HG02763 (cell line): ENCODE data around the gene FSHR.

Experiments
- ATAC-seq: cut with Tn5 transposase; IDR thresholded peaks from one replicate; pipeline ENCODE4 v1.9.1; 2021; ENCODE audit warnings: mild to moderate bottlenecking, moderate library complexity; ENCODE audit not compliant: unreplicated experiment

FSHR gene

DNA sequence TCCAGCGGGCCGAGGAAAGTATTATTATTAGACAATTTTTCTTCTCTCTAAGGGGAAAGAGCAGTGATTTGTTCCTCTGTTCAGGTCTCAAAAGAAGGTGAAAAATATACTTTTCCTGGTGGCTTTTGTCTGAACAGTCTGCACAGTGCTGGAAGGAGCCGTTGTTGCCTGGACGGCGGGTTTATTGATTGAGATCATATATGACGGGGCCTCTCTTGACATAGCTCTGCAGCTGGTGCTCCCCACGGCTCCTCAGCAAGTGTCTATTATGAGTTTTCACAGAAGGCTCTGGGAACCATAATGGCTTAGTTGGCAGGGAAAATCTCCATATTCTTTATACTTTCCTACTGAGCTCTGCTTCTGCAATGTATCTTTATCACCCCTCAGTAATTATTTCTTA is 42.9 kb downstream of the FSHR start:
- no peak for ATAC-seq

GRCh38 chr2:49111006-49111405 is 43.3 kb downstream of the FSHR start:
- no peak for ATAC-seq

GRCh38 chr2:49110571-49110970 is 43.7 kb downstream of the FSHR start:
- ATAC-seq = no peak

DNA sequence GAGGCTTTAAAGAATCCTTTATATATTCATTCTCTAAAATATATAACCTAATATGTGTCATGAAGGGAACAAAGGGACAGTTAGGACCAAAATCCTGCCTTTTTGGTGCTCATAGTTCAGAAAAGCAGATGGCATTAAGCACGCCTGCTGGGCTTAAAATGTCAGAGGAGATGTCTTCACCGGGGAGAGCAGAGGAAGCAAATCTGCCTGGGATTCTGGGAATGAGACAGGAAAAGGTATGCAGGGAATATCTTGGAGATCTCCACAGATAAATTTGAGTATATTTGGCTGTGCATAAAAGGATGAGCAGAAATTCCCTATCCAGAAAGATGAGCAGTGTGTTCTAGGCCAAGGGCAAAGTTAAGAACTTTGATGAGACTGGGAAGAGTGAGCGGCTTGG is 45.5 kb downstream of the FSHR start:
- no peak for ATAC-seq

DNA sequence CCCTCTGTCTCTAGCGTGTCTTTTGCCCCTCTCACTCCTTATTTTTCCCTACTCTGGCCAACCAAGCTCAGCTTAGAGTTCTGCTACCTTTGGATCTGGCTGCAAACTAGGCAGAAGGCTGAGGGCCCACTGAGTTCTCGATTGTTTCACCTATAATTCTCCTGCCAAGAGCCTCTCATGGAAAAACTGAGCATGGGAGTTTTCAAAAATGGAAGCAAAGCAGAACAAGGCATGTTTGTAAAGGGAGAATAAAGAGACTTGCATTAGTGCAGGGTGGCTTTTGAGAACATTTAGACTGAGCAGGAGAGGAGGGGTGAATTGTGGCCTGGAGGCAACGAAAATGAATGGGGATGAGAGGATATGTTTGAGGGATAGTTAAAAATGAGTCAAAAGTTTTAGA is 45.9 kb downstream of the FSHR start:
- no peak for ATAC-seq

DNA sequence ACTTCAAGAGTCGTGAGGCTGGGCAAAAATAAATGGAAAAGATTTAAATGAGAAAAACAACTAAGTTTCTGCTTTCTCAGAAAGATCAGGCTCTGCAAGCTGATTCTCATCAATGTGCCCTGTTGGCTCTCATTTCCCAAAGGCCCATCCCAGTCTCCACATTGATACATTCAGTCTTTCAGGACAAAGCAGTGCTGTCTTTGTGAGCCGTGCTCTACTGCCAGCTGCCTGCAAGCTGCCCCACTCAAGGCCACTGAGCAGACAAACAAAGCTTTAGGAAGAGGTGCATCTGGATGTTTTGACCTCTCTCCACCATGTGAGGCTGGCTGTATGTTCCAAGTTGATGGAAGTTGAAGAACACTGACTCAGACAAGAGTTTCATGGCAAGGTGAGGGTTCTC is 48.8 kb downstream of the FSHR start:
- no peak for ATAC-seq

- no peak for ATAC-seq
Observed at GRCh38 chr2:49102146-49102545, 52.2 kb downstream of the FSHR start.

DNA sequence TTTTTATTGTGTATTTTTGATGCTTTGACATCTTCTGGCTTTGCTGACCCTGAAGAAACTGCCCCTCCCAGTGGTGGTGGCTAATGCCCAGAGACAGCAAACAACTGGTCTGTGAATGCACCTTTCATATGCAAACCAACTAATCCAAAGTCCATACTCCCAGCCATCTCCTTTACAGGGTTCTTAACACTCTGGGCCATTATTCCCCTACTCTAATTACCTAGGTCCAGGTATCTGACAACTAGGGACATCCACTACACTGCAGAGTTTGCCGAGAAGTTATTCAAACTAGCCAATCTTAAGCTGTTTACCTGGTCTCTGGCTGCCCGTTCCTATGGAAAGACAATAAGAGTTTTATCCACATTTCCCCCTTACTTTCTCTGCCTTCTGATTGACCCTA is 73.6 kb downstream of the FSHR start:
- ATAC-seq = no peak

- ATAC-seq = no peak
Observed at GRCh38 chr2:49070716-49071115, 83.6 kb downstream of the FSHR start.

- no peak for ATAC-seq
Observed at GRCh38 chr2:49069829-49070228, 84.5 kb downstream of the FSHR start.

GRCh38 chr2:49068613-49069012 is 85.7 kb downstream of the FSHR start:
- ATAC-seq = no peak

GRCh38 chr2:49067971-49068370 is 86.3 kb downstream of the FSHR start:
- ATAC-seq = no peak

DNA sequence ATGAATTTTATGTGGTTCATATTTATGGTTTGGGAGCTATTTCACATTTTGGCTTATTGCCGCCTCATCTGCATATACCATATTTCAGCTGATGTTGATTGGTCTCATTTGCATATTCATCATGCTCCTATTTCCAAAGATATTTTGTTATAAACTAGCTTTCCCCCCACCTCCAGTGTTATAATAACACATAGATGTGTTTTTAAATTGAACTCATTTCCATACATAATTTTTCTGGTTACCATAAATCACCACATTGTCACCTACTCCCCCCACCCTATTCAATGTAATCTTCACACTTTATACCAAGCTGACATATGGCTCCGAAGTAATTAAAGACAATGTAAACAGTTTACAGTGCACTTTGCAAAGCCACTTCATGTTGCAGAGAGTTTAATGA is 101.2 kb downstream of the FSHR start:
- no peak for ATAC-seq

DNA sequence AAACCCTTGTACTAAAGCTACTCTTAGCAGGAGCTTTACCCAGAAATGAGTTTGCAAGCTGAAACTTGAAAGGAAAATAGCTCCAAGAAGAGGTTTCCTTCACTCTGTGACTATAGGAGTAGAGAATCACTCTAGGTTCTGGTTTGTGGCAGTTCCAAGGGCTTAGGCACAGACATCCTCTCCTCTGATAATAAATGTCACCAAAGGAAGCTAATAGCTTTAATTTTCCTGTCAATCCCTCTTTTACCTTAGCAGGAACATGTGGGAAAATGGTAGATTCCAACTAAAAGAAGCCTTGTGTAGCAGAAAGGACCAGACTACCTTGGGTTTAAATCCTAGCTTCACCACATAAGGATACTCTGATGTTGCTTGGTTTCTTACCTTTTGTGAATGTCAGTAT is 104.0 kb downstream of the FSHR start:
- no peak for ATAC-seq

DNA sequence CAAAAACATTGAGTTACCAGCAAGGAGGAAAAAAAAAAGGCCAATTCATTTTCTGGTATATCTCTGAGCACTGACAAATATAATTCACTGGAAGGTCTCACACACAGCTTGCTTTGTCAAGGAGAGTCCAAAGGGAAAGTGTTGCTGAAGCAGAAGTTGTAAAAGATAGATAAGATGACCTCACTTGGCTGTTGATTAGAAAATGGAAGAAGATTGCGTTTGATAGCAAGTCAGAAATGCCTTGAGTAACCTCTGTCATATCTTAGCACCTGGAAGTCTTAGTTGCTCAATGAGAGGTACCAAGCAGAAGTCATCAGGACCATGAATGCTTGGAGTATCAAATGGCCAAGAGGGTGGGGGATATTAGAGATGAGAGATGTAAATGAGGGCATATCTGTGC is 105.2 kb downstream of the FSHR start:
- no peak for ATAC-seq

DNA sequence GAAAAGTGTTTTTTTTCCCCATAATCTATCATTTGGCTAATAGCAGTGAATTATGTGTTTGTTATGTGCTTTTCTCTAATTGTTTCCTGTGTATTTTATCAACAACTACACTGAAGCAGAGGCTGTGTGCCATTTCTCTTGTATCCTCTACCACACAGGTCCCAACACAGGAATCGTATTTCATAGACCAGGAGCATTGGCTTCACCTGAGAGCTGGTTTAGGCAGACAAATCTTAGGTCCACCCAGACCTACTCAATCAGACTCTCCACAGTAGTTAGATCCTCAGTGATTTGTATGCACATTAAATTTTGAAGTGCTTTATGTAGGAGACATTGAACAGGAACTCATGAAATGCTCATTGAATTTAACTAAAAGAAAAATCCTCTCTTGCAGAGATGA is 109.2 kb downstream of the FSHR start:
- ATAC-seq = no peak

GRCh38 chr2:49044350-49045079 is 109.8 kb downstream of the FSHR start:
- ATAC-seq = no peak

DNA sequence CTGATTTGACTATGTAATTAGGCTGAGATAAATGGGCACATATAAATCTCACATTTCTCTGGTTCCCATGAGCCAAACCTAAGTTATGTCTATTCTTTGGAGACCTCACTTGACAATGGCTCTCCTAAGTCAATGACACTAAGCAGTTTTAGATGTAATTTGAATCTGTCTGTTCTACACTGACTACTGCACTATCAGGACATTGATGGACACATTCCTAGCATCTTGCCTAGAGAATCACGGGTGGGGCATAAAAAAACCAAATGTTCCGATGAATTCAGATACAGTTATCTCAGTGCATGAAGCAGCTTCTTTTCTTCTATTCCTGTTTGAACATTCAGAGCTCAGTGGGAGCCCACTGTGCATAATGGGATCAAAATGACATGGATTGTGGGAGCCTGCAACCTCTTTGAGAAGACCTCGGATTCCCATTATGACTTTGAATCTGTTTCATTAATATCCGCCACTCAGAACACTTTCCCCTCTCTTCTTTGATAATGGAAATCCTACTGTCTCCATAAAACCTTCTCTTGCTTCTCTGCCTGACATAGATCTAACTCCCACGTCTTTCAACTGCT is 110.8 kb downstream of the FSHR start:
- ATAC-seq = no peak

GRCh38 chr2:49042488-49042887 is 111.8 kb downstream of the FSHR start:
- ATAC-seq = no peak

DNA sequence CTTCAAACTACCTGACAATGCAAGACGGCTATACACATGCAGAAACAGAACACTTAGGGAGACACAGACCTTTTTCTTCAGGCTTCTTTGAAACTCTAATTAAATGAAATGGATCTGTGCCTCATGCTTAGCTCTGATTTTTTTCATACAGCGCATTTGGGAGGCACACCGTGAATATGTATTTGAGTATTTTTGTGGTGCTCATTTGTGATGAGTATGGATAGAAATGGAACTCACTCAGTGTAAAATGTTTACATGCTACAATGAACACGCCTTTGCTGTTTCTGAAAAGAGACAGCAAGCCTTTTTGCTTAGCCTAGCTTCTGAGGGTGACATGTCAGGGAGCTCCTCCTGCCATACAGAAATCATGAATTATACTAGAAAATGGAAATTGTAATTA is 113.3 kb downstream of the FSHR start:
- no peak for ATAC-seq

- no peak for ATAC-seq
Observed at GRCh38 chr2:49037197-49037596, 117.1 kb downstream of the FSHR start.

GRCh38 chr2:49035481-49035880 is 118.8 kb downstream of the FSHR start:
- no peak for ATAC-seq
